WTC11 (cell line): ENCODE results near the gene GRK7. TPM values are rescaled to one million over a fixed set of nuclear protein-coding genes. Genes with fewer than 3 reads are reported as not detected.

Experiments
- ATAC-seq: fragments of 200-7000 bp; cut with Tn5 transposase; 2 replicates; pipeline ENCODE4 v1.10.0; 2021; ENCODE audit warnings: mild to moderate bottlenecking, moderate library complexity
- CTCF ChIA-PET: fragments of 300-600 bp; sonication (Branson Sonifier 250); formaldehyde crosslinking; loops from one replicate; lab custom pipeline; 2021; ENCODE audit warnings: antibody characterized with exemption; lab: Charles Lee
- POLR2A ChIA-PET: fragments of 350-600 bp; sonication (Branson Sonifier 250); formaldehyde crosslinking; loops from one replicate; lab custom pipeline; 2021; ENCODE audit warnings: antibody characterized with exemption; lab: Charles Lee
- DNase-seq: peaks from one replicate; pipeline ENCODE4 v3.0.0; 2021; ENCODE audit warnings: low spot score
- H3K27ac Mint-ChIP-seq: 2 replicates; pipeline ENCODE4 v1.8.0; 2021; ENCODE audit warnings: mixed read lengths
- H3K27me3 Mint-ChIP-seq: 2 replicates; pipeline ENCODE4 v1.8.0; 2021; ENCODE audit warnings: low read depth, mild to moderate bottlenecking, moderate library complexity, mixed read lengths
- H3K36me3 Mint-ChIP-seq: 2 replicates; pipeline ENCODE4 v1.8.0; 2021; ENCODE audit warnings: mixed read lengths
- H3K4me1 Mint-ChIP-seq: 2 replicates; pipeline ENCODE4 v1.8.0; 2022; ENCODE audit warnings: mixed read lengths
- H3K4me3 Mint-ChIP-seq: 2 replicates; pipeline ENCODE4 v1.8.0; 2021; ENCODE audit warnings: mild to moderate bottlenecking, moderate library complexity, mixed read lengths
- H3K9me3 Mint-ChIP-seq: 2 replicates; pipeline ENCODE4 v1.8.0; 2021; ENCODE audit warnings: mixed read lengths
- CDX4 ChIP-seq: fragments of 250-450 bp; sonication (Bioruptor Pico); IDR thresholded peaks from 2 replicates; pipeline ENCODE4 v1.9.0; 2021; ENCODE audit warnings: moderate library complexity, mild to moderate bottlenecking, inconsistent platforms, borderline replicate concordance
- CREB1 ChIP-seq: sonication (generic); formaldehyde crosslinking; IDR thresholded peaks from 2 replicates; pipeline ENCODE4 v1.8.0; 2023; ENCODE audit warnings: mild to moderate bottlenecking, missing genetic modification reagents
- CTCF ChIP-seq: fragments of 200-600 bp; IDR thresholded peaks from 2 replicates; pipeline ENCODE4 v1.8.0; 2022; ENCODE audit warnings: antibody characterized with exemption
- FOXJ3 ChIP-seq: sonication (generic); formaldehyde crosslinking; IDR thresholded peaks from 2 replicates; pipeline ENCODE4 v1.9.0; 2021; ENCODE audit warnings: missing genetic modification reagents, mild to moderate bottlenecking, borderline replicate concordance
- FOXP1 ChIP-seq: sonication (generic); formaldehyde crosslinking; IDR thresholded peaks from 2 replicates; pipeline ENCODE4 v1.8.0; 2022; ENCODE audit warnings: missing genetic modification reagents, mild to moderate bottlenecking, moderate library complexity, borderline replicate concordance
- FOXP4 ChIP-seq: sonication (generic); formaldehyde crosslinking; IDR thresholded peaks from 2 replicates; pipeline ENCODE4 v1.8.0; 2022; ENCODE audit warnings: mild to moderate bottlenecking, missing genetic modification reagents
- HMGA2 ChIP-seq: fragments of 250-450 bp; sonication (Bioruptor Pico); IDR thresholded peaks from 2 replicates; pipeline ENCODE4 v1.4.0; 2021; ENCODE audit warnings: mild to moderate bottlenecking, moderate library complexity
- HMGXB4 ChIP-seq: sonication (generic); formaldehyde crosslinking; IDR thresholded peaks from 2 replicates; pipeline ENCODE4 v1.8.1; 2023; ENCODE audit warnings: mild to moderate bottlenecking, moderate library complexity, missing genetic modification reagents
- IRF2 ChIP-seq: sonication (generic); formaldehyde crosslinking; IDR thresholded peaks from 2 replicates; pipeline ENCODE4 v1.8.0; 2022; ENCODE audit warnings: low read depth, missing genetic modification reagents, borderline replicate concordance
- MYBL2 ChIP-seq: sonication (generic); formaldehyde crosslinking; IDR thresholded peaks from 2 replicates; pipeline ENCODE4 v1.8.1; 2023; ENCODE audit warnings: mild to moderate bottlenecking, moderate library complexity, missing genetic modification reagents
- NR1H2 ChIP-seq: sonication (generic); formaldehyde crosslinking; IDR thresholded peaks from 2 replicates; pipeline ENCODE4 v1.9.0; 2021; ENCODE audit warnings: mild to moderate bottlenecking, moderate library complexity, missing genetic modification reagents
- PRRX2 ChIP-seq: fragments of 250-450 bp; sonication (Bioruptor Pico); IDR thresholded peaks from 2 replicates; pipeline ENCODE4 v1.8.0; 2021; ENCODE audit warnings: mild to moderate bottlenecking
- RELA ChIP-seq: sonication (generic); formaldehyde crosslinking; IDR thresholded peaks from 2 replicates; pipeline ENCODE4 v1.8.1; 2022; ENCODE audit warnings: missing genetic modification reagents, mild to moderate bottlenecking, borderline replicate concordance
- SMAD4 ChIP-seq: sonication (generic); formaldehyde crosslinking; IDR thresholded peaks from 2 replicates; pipeline ENCODE4 v1.8.0; 2022; ENCODE audit warnings: mild to moderate bottlenecking, missing genetic modification reagents
- SOX15 ChIP-seq: fragments of 250-450 bp; sonication (Bioruptor Pico); IDR thresholded peaks from 2 replicates; pipeline ENCODE4 v1.9.0; 2021; ENCODE audit warnings: mild to moderate bottlenecking
- TCF7 ChIP-seq: sonication (generic); formaldehyde crosslinking; IDR thresholded peaks from 2 replicates; pipeline ENCODE4 v1.8.0; 2022; ENCODE audit warnings: mild to moderate bottlenecking, low read depth, missing genetic modification reagents, moderate library complexity
- TP53 ChIP-seq: sonication (generic); formaldehyde crosslinking; IDR thresholded peaks from 2 replicates; pipeline ENCODE4 v1.8.1; 2023; ENCODE audit warnings: mild to moderate bottlenecking, missing genetic modification reagents
- USF1 ChIP-seq: sonication (generic); formaldehyde crosslinking; IDR thresholded peaks from 2 replicates; pipeline ENCODE4 v1.8.0; 2022; ENCODE audit warnings: mild to moderate bottlenecking, missing genetic modification reagents
- ZMAT4 ChIP-seq: fragments of 250-450 bp; sonication (Bioruptor Pico); IDR thresholded peaks from 2 replicates; pipeline ENCODE4 v1.9.0; 2021; ENCODE audit warnings: mild to moderate bottlenecking
- ZNF263 ChIP-seq: sonication (generic); formaldehyde crosslinking; IDR thresholded peaks from 2 replicates; pipeline ENCODE4 v1.8.1; 2022; ENCODE audit warnings: low read depth, mild to moderate bottlenecking, moderate library complexity, missing genetic modification reagents
- ZNF317 ChIP-seq: sonication (generic); formaldehyde crosslinking; IDR thresholded peaks from 2 replicates; pipeline ENCODE4 v1.8.1; 2023; ENCODE audit warnings: low read depth, mild to moderate bottlenecking, moderate library complexity, missing genetic modification reagents, borderline replicate concordance
- ZNF416 ChIP-seq: fragments of 250-450 bp; sonication (Bioruptor Pico); IDR thresholded peaks from 2 replicates; pipeline ENCODE4 v1.9.0; 2021; ENCODE audit warnings: mild to moderate bottlenecking, inconsistent platforms
- total RNA-seq: library from RNA; stranded (reverse); gene quantifications from 3 replicates; pipeline ENCODE4 v1.2.3, GENCODE V29; 2021
- TF ChIP-seq, protein P1 (sequence below): sonication (generic); formaldehyde crosslinking; conservative IDR thresholded peaks from 2 replicates; pipeline ENCODE4 v1.8.1; 2022; ENCODE audit warnings: mild to moderate bottlenecking, missing genetic modification reagents
- TF ChIP-seq, protein P2 (sequence below): sonication (generic); formaldehyde crosslinking; IDR thresholded peaks from 2 replicates; pipeline ENCODE4 v1.8.0; 2022; ENCODE audit warnings: mild to moderate bottlenecking, missing genetic modification reagents
- TF ChIP-seq, protein P3 (sequence below): sonication (generic); formaldehyde crosslinking; IDR thresholded peaks from 2 replicates; pipeline ENCODE4 v1.8.1; 2023; ENCODE audit warnings: mild to moderate bottlenecking, missing genetic modification reagents, moderate library complexity

GRK7 gene
- total RNA-seq, 1 experiment from 2014 or later = not detected

- TF ChIP-seq FOXP4 = no peak
- no peak for TF ChIP-seq CTCF
- no peak for TF ChIP-seq ZMAT4 (CRISPR knock-in tag)
- TF ChIP-seq MYBL2 = no peak
- no peak for TF ChIP-seq HMGXB4
- TF ChIP-seq HMGA2 (CRISPR knock-in tag) = no peak
- TF ChIP-seq USF1 (CRISPR knock-in tag) = no peak
- TF ChIP-seq TP53 = no peak
- TF ChIP-seq ZNF317 = no peak
- TF ChIP-seq NR1H2 = no peak
- no peak for TF ChIP-seq ZNF263 (CRISPR knock-in tag)
- TF ChIP-seq SMAD4 = no peak
- peaks cover 7% of the 10 kb centered on the region for H3K9me3 Mint-ChIP-seq
- no peaks in the 10 kb centered on the region for H3K36me3 Mint-ChIP-seq
- ATAC-seq (no peak), DNase-seq (no peak)
- H3K27me3 Mint-ChIP-seq = no peaks in the 10 kb centered on the region
- CTCF ChIA-PET = no interaction called here
- POLR2A ChIA-PET = no interaction called here
- no peaks in the 10 kb centered on the region for H3K4me1 Mint-ChIP-seq
- H3K27ac Mint-ChIP-seq = no peak overlapping the region
- no peak overlapping the region for H3K4me3 Mint-ChIP-seq
Observed at GRCh38 chr3:141784096-141784495, 20.9 kb downstream of the GRK7 start.

- Mint-ChIP-seq H3K27me3 (no peaks in the 10 kb centered on the region), H3K36me3 (no peaks in the 10 kb centered on the region), H3K9me3 (peaks cover 10% of the 10 kb centered on the region), H3K4me1 (no peaks in the 10 kb centered on the region), H3K4me3 (no peak overlapping the region), H3K27ac (no peak overlapping the region)
- ChIA-PET POLR2A (no interaction called here), CTCF (no interaction called here)
- ATAC-seq (no peak), DNase-seq (no peak)
- no peak for TF ChIP-seq SOX15 (CRISPR knock-in tag)
- no peak for TF ChIP-seq RELA
- no peak for TF ChIP-seq USF1 (CRISPR knock-in tag)
- no peak for TF ChIP-seq IRF2 (CRISPR knock-in tag)
- TF ChIP-seq TCF7 = no peak
- TF ChIP-seq CREB1 (CRISPR knock-in tag) = no peak
- TF ChIP-seq, protein P1, sequence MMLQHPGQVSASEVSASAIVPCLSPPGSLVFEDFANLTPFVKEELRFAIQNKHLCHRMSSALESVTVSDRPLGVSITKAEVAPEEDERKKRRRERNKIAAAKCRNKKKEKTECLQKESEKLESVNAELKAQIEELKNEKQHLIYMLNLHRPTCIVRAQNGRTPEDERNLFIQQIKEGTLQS (CRISPR knock-in tag) = no peak
- TF ChIP-seq, protein P2, sequence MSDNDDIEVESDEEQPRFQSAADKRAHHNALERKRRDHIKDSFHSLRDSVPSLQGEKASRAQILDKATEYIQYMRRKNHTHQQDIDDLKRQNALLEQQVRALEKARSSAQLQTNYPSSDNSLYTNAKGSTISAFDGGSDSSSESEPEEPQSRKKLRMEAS (CRISPR knock-in tag) = no peak
- no peak for TF ChIP-seq FOXP4
- no peak for TF ChIP-seq PRRX2 (CRISPR knock-in tag)
- TF ChIP-seq, protein P3, sequence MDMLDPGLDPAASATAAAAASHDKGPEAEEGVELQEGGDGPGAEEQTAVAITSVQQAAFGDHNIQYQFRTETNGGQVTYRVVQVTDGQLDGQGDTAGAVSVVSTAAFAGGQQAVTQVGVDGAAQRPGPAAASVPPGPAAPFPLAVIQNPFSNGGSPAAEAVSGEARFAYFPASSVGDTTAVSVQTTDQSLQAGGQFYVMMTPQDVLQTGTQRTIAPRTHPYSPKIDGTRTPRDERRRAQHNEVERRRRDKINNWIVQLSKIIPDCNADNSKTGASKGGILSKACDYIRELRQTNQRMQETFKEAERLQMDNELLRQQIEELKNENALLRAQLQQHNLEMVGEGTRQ (CRISPR knock-in tag) = no peak
- TF ChIP-seq CDX4 (CRISPR knock-in tag) = no peak
- no peak for TF ChIP-seq ZNF416 (CRISPR knock-in tag)
- TF ChIP-seq FOXP1 (CRISPR knock-in tag) = no peak
- TF ChIP-seq FOXJ3 (CRISPR knock-in tag) = no peak
- no peak for TF ChIP-seq ZNF317
Observed at GRCh38 chr3:141784531-141784930, 21.3 kb downstream of the GRK7 start.
